T-helper 22 cell (primary cell): ENCODE data around the gene DPH2.

Experiments
- DNase-seq: peaks from one replicate; pipeline ENCODE4 v3.0.0-alpha.2; 2020; ENCODE audit warnings: low read depth

DPH2 gene

DNA sequence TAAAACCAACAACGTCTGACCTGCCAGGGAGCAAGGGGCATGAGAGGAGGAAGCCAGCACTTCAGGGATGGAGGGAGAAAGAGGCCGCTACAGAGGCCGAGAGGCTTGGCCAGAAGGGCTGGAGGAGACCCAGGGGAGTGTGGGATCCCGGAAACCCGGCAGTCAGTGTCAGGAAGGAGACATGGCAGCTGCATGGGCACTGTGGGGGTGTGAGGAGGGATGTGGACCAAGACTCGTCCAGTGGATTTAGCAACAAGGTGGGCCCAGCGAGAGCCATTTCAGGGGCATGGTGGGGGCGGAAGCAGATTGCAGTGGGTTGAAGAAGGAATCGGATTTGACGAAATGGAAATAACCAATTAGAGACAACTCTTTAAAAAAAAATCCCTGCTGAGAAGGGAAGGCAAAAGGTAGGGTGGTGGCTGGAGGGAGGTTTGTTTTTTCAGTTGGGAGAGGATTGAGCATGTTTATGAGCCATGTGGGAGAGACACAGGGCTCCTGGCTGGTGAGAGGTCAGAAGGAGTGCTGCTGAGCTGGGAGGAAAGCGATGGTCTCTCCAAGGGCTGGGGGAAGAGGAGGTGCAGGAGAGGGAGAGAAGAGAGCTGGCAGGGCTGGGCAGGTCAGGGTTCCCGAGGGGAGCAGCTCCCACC is 13.6 kb downstream of the DPH2 start:
- no peak for DNase-seq

DNA sequence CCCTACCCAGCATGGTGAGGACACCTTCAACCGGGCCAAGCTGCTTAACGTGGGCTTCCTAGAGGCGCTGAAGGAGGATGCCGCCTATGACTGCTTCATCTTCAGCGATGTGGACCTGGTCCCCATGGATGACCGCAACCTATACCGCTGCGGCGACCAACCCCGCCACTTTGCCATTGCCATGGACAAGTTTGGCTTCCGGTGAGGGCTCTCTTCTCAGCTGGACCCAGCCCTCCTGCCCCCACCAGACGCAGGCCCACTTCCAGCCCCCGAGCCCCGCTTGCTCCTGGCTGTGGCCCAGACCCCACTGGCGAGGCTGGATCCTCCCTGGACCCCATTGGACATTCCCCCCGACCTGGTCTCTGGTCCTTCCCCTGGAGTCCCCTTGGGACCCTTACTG is 15.0 kb downstream of the DPH2 start:
- no peak for DNase-seq

DNA sequence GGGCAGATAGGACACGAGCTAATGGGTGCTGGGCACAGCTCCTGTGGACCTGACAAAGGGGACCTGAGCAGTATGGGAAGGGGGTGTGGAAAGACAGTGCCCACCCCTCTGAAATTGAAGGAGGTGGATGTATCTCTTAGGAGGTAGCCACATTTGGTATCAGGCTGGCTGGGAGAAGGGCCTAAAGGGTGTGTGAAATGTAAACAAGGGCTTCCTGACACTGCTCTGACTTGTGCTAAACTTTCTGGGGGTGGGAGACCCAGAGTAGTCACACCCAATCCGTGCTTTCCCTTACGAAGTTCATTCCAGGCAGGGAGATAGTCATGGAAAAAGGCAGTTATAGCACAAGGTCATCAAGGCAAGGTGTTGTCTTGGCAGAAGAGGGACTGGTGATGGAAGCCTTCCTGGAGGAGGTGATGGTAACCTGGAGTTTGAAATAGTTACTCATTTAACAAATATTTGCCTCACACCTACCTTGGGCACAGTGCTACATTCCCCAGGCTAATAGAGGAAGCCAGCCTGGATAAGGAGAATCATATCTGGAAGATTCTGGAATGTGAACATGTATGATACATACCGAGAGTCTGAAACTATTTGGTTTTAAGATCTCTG is 16.3 kb downstream of the DPH2 start:
- no peak for DNase-seq

DNA sequence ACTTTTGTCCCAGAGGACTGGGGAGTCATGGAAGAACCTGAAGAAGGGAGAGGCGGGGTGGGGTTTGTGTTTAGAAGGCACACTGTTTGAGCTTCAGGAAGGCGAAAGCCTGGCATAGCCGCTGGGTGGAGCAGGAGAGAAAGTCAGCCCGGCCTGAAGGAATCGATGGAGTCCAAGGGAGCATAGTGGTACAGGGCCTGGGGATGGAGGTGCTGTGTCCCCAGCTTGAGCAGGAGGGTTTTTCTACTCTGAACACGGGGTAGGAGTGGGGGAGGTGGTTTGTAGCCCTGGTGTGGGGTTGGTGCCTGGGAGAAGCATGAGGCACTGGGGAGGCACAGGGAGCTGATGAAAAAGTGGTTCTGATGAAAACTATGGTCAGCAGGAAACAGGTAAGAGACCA is 16.9 kb downstream of the DPH2 start:
- DNase-seq, result no peak

DNA sequence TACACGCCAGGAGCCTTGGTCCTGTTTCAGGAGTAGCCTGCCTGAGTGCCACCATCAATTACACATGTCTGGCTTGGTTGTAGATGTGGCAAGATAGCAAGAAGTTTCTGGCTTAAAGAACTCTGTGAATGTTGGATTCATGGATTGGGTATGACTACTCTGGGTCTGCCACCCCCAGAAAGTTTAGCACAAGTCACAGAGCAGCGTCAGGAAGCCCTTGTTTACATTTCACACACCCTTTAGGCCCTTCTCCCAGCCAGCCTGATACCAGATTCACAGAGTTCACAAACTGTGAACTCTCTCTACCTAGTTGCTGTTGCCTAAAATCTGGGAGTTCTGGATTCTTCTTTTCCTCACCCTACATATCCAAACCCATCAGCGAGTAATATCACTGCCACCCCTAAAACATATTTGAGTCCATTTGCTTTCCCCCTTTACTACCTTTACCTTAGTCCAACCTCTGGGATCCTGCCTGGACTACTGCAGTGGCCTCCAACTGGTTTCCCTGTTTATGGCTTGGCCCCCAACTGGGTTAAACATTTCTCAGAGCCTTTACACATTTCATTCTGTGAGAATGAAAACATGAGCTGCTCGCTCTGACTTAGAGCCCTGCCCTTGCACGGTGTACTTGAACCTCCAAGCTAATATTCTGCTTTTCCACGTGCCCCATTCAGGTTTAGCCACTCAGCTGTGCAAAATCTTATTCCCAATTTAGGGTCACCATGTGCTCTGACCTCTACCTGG is 17.5 kb downstream of the DPH2 start:
- DNase-seq, result no peak

DNA sequence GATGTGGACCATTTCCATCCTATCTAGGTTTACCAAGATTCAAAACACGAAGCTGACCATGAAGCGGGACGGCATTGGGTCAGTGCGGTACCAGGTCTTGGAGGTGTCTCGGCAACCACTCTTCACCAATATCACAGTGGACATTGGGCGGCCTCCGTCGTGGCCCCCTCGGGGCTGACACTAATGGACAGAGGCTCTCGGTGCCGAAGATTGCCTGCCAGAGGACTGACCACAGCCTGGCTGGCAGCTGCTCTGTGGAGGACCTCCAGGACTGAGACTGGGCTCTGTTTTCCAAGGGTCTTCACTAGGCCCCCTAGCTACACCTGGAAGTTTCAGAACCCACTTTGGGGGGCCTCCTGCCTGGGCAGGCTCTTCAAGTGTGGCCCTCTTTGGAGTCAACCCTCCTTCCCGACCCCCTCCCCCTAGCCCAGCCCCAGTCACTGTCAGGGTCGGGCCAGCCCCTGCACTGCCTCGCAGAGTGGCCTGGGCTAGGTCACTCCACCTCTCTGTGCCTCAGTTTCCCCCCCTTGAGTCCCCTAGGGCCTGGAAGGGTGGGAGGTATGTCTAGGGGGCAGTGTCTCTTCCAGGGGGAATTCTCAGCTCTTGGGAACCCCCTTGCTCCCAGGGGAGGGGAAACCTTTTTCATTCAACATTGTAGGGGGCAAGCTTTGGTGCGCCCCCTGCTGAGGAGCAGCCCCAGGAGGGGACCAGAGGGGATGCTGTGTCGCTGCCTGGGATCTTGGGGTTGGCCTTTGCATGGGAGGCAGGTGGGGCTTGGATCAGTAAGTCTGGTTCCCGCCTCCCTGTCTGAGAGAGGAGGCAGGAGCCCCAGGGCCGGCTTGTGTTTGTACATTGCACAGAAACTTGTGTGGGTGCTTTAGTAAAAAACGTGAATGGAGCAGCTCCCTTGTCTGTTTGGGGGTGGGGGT is 20.7 kb downstream of the DPH2 start:
- DNase-seq, result no peak

DNA sequence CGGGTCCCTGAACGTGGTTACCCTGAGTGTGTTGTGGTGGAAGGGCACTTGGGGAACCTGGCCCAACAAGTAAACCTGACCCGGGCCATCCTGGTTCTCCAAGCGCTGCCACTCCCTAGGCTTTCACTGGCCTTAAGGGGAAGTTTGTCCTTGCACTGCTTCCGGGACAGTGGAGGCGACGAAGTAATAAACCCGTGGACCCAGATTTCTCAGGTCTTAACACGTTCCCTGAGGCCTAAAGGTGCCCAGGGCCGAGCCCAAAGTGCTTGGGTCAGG is 21.3 kb downstream of the DPH2 start:
- DNase-seq, result no peak

DNA sequence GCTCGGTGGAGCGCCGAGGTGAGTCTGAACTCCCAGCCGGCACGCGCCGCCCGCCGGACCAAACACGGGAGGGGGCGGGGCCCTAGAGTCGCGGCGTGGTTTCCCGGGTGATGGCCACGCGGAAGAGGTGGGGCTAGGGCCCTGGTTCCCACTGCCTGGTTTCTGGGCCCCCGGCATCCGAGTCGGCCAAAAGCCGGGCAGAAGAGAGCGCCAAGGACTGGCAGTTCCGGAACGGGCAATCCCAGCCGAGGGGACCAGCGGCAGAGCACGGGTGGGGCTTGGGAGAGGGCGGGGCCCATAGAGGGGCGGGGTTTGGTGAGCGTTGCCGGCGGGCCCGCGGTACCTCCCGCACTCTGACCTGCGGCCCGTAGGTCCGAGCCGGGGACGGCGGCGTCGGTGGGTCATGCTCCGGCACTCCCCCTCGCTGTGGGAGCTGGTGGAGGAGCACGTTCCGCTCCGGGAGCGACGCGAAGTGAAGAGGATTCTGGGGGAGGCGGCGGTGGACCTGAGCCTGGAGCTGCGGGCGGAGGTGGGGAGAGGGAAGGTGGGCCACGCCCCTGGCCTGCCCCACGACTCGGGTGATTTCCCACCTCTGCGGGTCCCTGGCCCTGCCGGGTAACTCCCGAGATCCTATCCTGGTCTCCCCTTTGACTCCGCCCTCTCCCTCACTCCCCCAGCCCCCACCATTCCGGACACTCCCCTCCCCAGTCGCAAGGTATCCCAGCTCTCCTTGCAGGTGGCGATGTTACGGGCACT is 21.8 kb downstream of the DPH2 start, which contains the start of gene CCDC24:
TSS of gene CCDC24 (plus strand) at position 124 of the 756 bp plus-strand sequence. CDS start at position 404, 280 bp downstream.
- DNase-seq, result peak; percentile 66

DNA sequence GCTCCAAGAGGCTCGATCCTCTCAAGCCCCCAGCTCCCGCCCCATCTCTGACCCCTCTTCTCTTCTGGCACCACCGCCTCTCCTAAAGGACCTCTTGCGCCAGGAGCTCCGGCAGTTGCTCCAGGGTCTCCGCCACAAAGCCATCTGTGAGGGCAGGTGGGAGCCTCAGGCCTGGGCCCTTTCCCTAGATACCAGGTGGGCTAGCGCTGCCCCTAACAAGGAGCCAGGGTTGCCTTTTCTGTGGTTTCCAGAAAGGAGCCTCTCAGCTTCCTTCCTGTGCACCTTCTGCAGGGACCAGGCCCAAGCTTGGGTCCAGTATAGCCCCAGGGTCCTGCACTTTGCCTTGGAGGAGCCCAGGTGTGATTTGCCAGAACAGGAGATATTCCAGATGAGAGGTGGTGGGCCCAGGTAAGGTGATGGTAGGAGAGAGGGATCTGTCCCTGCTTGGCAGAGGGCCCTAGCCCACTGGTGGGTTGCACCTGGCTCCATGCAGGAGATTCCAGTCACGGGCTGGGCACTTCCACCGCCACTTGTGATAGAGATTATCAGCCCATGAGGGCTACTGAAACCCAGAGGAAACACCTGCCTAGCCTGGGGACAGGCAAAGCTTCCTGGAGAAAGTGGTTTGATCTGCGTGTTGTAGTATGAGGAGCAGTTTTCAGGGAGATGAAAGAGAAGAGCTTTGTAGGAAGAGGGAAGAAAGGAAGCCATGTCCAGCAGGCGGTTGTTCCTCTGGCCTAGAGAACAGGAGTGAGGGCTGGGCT is 22.6 kb downstream of the DPH2 start:
- DNase-seq, result no peak

DNA sequence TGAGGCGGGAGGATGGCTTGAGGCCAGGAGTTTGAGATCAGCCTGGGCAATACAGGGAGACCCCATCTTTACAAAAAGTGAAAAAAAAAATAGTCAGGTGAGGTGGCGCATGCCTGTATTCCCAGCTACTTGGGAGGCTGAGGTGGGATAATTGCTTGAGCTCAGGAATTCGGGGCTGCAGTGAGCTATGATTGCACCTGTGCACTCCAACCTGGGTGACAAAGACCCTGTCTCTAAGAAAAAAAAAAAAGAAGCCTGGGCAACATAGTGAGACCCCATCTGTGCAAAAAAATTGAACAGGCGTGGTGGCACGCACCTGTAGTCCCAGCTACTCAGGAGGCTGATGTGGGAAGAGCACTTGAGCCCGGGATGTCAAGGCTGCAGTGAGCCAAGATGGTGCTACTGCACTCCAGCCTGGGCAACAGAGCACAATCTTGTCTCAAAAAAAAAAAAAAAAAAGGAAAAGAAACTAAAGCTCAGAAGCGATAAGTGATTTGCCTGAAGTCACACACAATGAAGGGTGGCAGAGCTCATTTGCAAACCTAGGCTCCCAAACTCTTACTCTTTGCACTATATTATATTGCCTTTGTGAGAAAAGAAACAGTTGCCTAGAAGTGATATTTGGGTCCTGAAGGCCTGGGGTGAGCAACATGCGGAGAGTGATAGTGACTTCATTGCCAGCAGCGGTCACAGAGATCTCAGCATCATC is 23.6 kb downstream of the DPH2 start:
- no peak for DNase-seq

DNA sequence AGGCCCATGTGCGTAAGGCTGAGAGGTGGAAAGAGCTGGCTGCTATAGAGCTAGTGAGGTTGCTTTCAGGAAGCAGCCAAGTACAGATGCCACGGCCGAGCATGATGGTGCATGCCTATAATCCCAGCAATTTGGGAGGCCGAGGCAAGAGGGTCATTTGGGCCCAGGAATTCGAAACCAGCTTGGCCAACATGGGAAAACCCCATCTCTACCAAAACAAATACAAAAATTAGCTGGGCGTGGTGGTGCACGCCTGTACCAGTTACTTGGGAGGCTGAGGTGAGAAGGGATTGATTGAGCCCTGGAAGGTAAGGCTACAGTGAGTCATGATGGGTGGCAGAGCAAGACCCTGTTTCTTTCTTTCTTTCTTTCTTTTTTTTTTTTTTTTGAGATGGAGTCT is 24.3 kb downstream of the DPH2 start:
- no peak for DNase-seq

DNA sequence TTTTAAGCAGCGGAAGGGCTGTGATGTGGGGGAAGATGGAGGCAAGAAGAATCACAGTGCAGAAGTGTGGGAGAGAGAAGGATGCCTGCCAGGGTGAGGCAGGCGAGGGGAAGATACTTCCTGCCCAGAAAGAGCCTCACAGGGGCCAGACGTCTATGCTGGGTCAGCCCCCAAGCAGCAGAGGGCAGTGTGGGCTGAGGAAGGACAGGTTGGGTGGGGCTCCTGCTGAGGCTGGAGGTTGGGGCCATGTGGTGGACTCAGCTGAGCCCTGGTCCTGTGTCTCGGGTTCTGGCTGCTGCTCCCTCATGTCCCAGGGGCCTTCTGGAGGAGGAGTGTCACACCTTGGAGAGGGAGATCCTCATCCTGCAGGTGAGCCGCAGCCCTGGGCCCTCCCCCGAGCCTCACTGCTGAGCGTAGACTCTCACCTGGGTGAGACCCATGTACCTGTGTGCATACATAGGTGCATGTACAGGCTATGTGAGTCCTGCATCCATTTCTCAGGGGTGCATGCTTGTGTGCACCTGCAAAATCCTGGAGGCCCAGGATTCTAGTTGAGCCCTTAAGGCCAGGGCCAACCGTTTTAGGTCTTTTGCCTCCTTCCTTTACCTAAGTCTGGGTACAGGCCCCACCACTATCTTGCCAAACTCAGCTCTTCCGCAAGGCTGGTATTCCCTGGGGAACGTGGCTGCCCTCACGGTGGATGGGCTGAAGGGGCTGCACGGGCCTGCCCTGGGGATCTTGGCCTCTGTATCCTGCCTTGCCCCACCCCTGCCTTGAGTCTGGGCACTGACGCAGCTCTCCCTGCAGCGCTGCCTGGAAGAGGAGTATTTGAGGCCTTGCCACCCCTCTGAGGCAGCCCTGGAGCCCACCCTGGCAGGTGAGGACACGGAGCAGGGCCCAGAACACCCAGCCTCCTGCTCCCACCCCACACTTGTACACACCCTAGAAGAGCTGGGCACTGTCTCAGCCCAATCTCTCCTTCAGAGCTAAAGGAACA is 25.3 kb downstream of the DPH2 start:
- no peak for DNase-seq

DNA sequence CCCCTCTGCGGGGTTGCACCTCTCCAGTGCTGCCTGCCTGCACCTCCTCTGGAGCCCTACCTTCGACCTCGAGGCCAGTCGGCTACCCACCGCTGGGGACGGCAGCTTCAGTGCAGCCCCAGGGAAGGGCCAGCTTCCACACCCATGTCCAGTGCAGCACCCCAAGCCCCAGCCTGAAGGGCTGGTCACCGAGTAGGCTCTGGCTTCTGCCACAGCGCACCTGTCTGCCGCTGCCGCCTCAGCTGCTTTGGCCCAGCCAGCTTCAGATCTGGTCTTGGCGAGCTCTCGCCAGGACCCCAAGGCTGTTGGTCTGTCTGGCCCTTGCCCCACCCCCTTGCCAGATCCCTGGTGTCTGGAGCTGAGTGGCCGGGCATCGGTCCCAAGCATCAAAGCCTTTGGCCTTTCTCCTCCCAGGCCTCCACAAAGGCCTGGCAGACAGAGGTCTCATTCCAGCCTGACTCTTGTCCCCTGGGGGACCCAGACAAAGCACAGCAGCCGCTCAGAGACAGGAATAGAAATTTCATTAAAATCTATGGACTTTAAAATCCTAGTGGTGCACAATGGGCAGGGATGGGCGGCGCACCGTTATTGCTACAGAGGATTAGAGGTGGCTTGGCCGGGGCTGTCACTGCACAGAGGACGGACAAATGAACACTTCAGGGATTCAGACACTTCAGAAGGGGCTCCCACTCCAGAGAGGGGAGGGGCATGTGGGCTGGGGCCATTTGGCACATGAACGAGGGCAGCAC is 26.3 kb downstream of the DPH2 start:
- no peak for DNase-seq

DNA sequence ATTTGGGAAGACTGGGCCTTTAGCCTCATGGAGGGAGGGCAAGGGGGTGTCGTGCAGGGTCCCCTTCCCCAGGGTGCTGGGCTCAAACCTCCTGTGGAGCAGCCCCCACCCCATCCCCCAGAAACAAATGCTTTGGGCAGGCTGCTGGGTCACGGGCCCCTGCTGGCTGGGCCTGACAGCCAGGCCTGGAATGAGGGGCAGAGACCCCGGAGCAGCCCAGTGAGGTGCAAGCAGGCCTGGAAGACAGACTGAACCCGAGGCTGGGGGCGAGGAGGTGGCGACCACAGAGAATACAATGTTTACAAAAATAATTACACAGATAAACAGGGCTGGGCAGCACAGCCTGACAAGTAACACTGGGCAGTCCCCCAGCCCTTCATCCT is 26.9 kb downstream of the DPH2 start:
- no peak for DNase-seq

DNA sequence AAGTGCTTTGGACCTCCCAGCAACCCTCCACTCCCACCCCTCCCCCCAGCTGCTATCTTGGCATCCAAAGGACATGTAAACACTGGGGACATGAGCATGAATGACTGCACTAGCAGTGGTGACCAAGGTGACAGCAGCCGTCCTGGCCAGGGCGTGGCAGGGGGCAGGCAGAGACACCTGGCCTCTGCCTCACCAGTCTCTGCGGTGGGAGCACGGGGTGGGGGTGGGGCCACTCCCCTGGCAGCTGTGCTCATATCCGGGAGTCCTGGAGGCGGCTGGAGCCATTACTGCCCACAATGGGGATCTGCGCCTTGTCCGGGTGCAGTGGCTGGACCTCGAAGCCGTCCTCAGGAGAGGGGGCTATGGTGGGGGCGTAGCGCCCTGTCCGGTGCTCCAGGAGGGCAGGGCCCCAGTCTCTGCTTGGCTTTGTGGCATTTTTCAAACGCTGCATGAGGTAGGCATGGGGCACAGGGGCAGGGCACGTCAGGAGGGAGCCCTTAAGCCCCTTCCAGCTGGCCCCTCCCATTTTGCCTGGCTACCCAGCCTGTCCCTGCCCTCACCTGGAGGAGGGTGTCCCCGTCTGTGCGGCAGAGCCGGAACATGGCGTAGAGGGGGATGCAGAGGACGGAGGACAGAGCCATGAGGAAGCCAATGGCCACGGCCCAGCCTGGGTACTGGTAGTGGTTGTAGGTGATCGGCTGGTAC is 27.6 kb downstream of the DPH2 start:
- DNase-seq, result no peak

DNA sequence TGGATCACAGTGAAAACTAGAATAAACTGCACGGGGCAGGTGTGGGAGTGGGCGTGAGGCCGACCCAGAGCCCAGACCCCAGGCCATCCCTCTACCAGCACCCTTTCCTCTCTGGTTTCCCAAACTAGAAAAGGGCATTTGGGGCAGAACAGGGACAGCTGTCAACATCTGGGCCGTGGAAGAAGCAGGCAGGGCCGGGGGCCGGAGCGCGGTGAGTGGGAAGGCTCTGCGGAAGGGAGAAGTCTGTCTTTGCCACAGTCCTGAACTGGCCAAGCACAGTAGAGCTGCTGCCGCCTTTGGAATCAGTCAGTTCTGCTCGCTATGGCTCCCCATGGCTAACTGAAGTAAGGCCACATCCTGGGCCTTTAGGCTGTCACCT is 28.2 kb downstream of the DPH2 start:
- no peak for DNase-seq

DNA sequence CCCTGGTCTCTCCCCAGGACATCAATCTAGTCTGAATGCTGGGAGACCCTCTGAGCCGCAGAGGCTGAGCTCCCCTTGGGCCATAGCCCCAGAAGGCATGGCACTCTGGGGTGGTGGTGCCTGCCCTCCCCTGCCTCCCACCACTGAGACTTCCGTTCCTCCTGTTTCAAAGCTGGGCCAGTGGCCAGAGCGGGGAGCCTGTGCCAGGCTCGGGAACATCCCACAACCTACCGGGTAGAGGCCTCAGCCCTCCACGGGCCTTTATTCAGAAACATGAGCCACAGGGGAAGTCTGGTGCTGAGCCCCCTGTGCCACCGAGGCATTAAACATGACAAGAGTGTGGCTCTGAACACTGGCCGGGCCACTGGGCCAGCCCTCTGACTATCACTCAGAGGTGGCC is 29.6 kb downstream of the DPH2 start:
- DNase-seq, result no peak

DNA sequence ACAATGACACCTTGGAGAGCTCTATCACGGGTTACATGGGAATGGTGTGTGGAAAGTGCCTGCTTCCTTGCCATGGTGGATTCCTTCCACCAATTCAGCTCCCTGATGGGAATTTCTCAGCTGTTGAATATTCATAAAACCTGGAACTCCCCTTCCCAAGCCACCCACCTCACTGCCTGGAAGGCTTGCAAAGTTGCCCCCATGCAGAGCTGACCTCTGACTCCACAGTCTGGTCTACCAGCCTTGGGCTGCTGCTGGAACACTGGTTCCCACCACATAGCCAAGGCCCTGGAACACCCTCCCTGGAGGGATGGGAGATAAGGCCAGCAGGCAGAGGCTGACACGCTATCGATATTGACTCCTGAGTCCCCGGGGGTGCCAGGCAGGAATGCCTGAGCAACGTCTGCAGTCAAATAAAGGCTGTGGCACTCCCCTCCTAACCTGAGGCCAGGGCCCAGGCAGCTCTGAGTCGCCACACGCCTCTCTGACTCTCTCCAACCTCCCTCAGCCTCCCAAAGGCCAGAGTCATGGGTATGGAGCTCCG is 30.4 kb downstream of the DPH2 start:
- DNase-seq, result no peak
